SIG-M5 treated with dmso at 0.1 percent for 504 hours (cell line): ENCODE results near the gene C2CD2.
"Not testable (repeated sequence)": the region's sequence is repeated elsewhere in the genome, so short reads cannot be mapped to it uniquely, and the experiment has no call there.

Experiments
- DNase-seq: peaks from one replicate; lab custom pipeline; 2025; ENCODE audit not compliant: unreplicated experiment; lab: John Stamatoyannopoulos, UW

The C2CD2 gene

GRCh38 chr21:41953831-41954653, at the start of gene C2CD2:
TSS of gene C2CD2 (minus strand) at chr21:41954018. CDS start at chr21:41953648, 370 bp downstream.
- DNase-seq: peak; percentile 51

DNA sequence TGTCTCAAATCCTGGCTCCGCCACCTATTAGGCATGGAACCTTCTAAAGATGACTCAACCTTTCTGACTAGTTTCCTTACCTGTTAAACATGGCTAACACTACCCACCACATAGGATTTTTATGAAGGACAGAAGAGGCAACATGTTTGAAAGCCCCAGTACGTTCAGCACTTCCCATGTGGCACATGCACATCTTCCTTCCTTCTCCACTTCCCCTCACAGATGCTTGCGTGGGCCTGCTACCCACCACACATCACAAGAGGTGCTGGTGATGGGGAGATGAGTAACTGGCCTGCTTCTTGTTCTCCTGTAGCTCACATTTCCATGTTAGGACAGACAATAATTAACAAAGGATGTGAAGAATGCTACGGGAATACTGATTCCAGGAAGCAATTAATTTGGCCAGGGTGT, 49.2 kb upstream of the C2CD2 start:
- no peak for DNase-seq

DNA sequence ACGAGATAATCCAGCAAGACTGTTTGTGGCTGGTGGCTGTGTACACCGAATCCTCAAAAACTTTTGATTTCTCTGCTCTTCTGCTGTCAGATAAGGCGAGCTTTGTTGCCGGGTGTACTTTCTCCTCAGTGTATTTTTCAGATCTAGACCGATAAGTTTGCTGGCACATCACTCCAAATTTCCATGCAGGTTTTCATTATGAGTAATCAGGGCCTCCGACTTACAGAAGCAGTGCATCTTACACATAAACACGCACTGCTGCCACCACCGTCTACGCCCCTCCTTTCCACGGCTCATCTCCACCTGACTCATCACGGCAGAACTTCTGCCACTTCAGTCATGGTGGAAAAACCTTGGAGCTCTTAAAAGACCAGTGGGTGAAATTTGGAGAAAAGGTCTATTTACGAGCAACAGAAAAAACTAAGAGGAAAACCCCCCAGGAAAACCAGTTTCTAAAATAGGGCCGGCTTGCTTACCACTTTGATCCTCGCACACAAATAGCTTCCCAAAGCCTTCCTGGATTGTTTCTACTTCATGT, 48.7 kb upstream of the C2CD2 start:
- no peak for DNase-seq

DNA sequence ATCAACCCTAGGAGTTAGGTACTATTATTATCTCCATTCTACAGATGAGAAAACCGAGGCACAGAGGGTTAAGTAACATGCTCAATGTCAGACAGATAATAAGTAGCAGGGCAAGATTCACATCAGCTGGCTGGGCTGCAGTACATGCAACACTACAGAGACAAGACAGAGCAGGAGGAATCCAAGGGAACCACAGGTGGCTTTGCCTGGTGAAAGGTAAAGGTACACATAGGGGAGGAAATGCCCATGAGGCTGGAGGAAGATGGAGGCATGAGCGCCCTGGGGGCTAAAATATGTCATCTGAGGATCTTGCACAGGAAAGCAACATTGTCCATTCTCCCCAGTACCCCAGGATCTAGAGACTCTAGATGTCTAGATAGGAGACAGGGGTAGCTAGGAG, 48.0 kb upstream of the C2CD2 start:
- DNase-seq: no peak

- no peak for DNase-seq
These were observed 47.1 kb upstream of the C2CD2 start for GRCh38 chr21:42000908-42001307.

- no peak for DNase-seq
These were observed 43.8 kb upstream of the C2CD2 start for GRCh38 chr21:41997657-41998056.

- no peak for DNase-seq
These were observed 41.8 kb upstream of the C2CD2 start for GRCh38 chr21:41995577-41995976.

DNA sequence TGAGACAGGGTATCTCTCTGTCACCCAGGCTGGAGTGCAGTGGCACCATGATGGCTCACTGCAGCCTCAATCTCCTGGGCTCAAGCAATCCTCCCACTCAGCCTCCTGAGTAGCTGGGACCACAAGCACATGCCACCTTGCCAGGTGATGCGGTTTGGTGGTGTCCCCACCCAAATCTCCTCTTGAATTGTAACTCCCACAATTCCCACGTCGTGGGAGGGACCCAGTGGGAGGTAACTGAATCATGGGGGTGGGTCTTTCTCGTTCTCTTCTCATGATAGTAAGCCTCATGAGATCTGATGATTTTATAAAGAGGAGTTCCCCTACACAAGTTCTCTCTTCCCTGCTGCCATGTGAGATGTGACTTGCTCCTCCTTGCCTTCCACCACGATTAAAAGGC, 40.8 kb upstream of the C2CD2 start:
- DNase-seq: not testable (repeated sequence)

DNA sequence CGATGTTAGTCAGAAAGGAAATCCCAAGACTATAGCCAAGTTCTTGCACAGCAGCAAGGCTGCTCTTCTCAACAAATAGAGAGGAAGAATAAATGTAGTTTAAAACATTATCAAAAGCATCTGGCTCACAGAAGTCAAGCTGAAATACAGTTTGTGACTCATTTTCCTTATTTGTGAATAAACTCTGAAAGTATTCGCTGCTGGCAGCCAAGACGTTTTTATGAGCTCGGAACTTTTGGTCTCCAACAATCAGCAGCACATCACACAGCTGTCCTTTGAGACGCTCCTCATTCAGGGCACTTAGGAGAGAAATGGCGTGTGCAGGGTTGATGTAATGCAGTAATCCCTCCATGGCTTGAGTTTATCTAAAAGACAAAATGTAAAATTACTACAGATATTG, 39.9 kb upstream of the C2CD2 start:
- DNase-seq: no peak

- no peak for DNase-seq
These were observed 38.8 kb upstream of the C2CD2 start for GRCh38 chr21:41992576-41992975.

DNA sequence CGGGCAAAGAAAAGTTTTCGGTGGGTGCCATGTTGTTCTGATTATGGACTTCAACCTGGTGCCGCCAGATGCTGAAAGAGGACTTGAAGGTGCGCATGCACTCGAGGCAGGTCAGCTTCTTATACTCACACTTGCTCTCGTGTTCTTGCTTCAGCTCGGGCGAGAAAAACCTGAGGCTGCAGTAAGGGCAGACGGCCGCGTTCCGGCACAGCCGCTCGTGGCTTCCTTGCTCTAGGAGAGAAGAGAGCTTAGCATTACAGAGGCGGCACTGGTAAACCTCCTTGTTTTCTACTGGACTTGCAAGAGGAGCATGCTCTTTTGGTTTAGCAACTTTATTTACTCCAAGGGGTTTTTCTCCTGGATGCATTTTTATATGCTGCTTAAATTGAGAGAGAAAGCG, 37.8 kb upstream of the C2CD2 start:
- no peak for DNase-seq

DNA sequence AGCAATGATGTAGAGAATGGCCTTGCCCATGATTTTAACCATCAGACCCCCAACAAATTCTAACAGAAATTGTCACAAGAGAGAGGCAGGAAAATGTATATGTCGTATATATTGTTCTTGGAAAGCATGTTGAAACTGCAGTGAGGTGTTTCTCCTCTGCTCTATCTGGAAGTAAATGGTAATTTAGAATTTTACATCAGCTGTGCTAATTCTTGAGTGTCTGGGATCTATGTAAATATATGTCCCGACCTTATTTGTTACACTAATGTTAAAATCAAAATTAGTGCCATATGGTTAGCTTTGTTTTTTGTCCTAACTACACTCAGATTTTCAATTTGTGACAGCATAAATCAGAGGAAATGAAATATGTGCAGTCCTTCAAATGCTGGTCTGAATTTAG, 35.9 kb upstream of the C2CD2 start:
- no peak for DNase-seq

GRCh38 chr21:41987310-41987709, 33.5 kb upstream of the C2CD2 start:
- no peak for DNase-seq

DNA sequence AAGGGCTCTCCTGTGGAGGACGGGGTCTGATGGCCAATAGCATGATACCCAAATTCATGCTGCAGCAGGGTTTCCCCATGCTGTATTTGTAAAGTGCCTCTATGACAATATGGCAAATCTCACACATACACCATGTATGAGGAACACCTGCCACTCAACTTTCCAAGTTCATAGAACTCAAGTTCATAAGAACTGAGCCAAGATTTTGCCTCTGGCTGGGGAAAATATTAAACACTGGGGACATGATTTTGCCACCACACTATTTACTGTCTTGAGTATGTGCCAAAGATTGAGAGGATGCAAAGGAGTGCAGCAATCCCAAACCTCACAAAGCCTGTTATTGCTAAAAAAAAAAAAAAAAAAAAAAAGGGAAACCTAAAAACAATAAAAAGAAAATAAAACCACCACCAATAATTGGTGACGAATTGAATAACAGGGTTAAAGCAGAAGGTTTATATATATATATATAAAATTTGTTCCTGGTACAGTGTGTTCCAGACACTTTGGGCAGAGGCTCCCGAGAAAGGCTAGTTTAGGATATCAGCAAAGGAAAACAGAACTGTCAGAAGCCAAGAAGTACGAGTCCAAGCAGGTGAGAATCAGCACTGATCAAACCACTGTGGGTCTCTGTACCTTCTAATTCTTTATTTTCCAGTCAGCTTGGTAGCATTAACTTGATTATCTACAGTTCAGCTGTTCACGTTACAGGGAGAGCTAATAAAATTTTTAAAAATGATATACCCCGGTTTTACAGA, 32.0 kb upstream of the C2CD2 start:
- no peak for DNase-seq

GRCh38 chr21:41983229-41983628, 29.4 kb upstream of the C2CD2 start:
- DNase-seq: no peak

- no peak for DNase-seq
These were observed 26.7 kb upstream of the C2CD2 start for GRCh38 chr21:41980561-41980960.

GRCh38 chr21:41979751-41980369, 26.0 kb upstream of the C2CD2 start:
- DNase-seq: no peak

DNA sequence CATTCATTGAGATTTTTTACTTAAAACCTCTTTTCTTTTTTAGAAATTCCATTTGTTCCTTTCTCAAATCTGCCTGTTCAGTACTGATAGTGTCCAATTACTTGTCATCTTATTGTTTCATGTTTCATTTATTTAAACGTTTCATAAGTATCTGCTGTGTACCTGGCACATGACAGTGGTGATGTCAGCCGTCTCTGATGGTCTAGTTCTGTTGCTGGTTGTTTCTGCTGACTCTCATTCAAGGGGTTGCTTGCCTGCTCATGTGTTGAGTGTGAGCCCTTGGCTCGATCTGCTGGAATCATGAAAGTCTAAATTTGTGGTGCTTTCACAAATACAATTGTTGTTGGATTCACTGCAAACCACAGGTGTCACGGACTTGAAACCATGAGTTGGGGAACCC, 25.5 kb upstream of the C2CD2 start:
- DNase-seq: no peak

DNA sequence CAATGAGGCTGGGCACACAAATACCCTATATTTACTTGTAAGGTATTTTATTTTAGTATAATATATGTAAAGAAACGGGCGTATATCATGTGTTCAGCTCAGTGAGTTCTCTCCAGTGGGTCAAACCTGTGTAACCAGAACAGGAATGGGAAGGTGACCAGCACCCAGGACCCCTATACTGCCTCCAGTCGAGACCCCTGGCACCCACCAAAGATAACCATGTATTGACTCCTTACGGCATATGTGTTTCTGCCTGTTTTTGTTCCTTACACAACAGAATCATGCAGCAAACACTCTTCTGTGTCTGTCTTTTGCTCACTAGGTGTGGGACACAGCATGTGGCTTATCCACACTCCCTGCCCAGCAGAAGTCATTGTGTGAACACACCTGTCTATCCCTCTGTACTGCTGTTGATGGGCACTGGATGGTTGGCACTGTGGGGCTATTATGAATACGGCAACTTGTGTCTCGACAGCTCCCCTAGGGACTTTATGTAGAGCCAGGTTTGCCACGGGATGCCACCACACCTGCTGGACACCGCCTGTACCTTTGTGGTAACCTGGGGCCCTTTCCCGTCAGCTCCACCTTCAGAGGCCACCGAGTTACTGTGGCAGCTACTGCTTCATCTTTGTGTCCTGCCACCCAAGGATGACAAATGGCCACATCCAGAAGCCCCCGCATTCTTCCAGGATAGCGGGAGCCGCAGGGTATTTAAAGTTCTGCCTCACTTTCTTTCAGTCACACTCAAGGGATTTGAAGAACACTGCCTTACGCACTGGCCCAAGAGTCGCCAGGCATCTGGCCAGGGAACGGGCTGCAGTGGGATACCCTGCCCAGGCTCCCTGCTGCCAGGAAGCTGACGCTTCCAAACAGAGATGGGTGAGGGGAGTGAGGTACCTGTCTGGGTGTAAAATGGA, 23.5 kb upstream of the C2CD2 start:
- DNase-seq: no peak

GRCh38 chr21:41976611-41977010, 22.8 kb upstream of the C2CD2 start:
- no peak for DNase-seq
